Kidney (tissue), 14 donors: ENCODE data around the gene RAD18. TPM values are rescaled to one million over a fixed set of nuclear protein-coding genes. Genes with fewer than 3 reads are reported as not detected.

Experiments
- DNase-seq, 5 donors: peaks; one replicate each; pipeline ENCODE4 v3.0.0-alpha.2; 2013 to 2020
- FAIRE-seq: peaks from 2 replicates; lab custom pipeline; 2012; peaks lifted over from hg19 to GRCh38; lab: Jason Lieb, UNC
- H3K27ac ChIP-seq, 2 donors: one replicate each; pipeline ENCODE4 v1.7.0; 2013; ENCODE audit warnings: low read depth in 2 of 2, low read length in 2 of 2, inconsistent platforms in 1 of 2
- H3K27me3 ChIP-seq: one replicate; pipeline ENCODE4 v1.7.1; 2013; ENCODE audit warnings: low read length, inconsistent platforms; ENCODE audit not compliant: control insufficient read depth, insufficient read depth
- H3K36me3 ChIP-seq, 3 donors: one replicate each; pipeline versions ENCODE4 v1.7.0 to v1.7.1; 2013; ENCODE audit warnings: low read length in 3 of 3, control low read depth in 1 of 3, inconsistent platforms in 1 of 3; ENCODE audit not compliant: insufficient read depth in 3 of 3, control insufficient read depth in 2 of 3
- H3K4me1 ChIP-seq, 3 donors: one replicate each; pipeline versions ENCODE4 v1.7.0 to v1.7.1; 2013; ENCODE audit warnings: low read length in 3 of 3, inconsistent platforms in 1 of 3, low read depth in 1 of 3; ENCODE audit not compliant: control insufficient read depth in 2 of 3, insufficient read depth in 2 of 3
- H3K4me3 ChIP-seq, 3 donors: one replicate each; pipeline versions ENCODE4 v1.7.0 to v1.8.1; 2013; ENCODE audit warnings: low read length in 3 of 3, control low read depth in 1 of 3, inconsistent platforms in 1 of 3
- H3K9ac ChIP-seq, 3 donors: one replicate each; pipeline versions ENCODE4 v1.7.0 to v1.7.1; 2013; ENCODE audit warnings: low read length in 3 of 3, control low read depth in 1 of 3, inconsistent platforms in 1 of 3
- H3K9me3 ChIP-seq, 3 donors: one replicate each; pipeline versions ENCODE4 v1.7.0 to v1.7.1; 2013; ENCODE audit warnings: low read length in 3 of 3, control low read depth in 1 of 3, inconsistent platforms in 1 of 3; ENCODE audit not compliant: control insufficient read depth in 2 of 3, insufficient read depth in 1 of 3
- CTCF ChIP-seq: IDR thresholded peaks from 3 replicates; pipeline ENCODE4 v1.5.1; 2012; ENCODE audit warnings: mild to moderate bottlenecking, moderate library complexity, borderline replicate concordance; ENCODE audit not compliant: insufficient read depth; ENCODE audit errors: extremely low read depth
- intact Hi-C: fragments of 100-400 bp; cut with DNase I; formaldehyde crosslinking; loops from one replicate; pipeline ENCODE4 v1.11.1; 2022
- polyA plus RNA-seq: library from polyadenylated mRNA; stranded (reverse); fragments of 350-450 nt; fragmentation: Illumina TruSeq; extraction: RNeasy Lipid Tissue Mini Kit (QIAGEN cat#74804); gene quantifications from one replicate; pipeline ENCODE4 v1.2.3, GENCODE V29; 2014; ENCODE audit warnings: low read depth, low replicate concordance; ENCODE audit not compliant: insufficient read depth
- total RNA-seq: library from RNA; stranded (reverse); fragmentation: NEBNext Ultra II Directional; extraction: Animal tissue kit (Norgen Biotek cat#: 25700); gene quantifications from one replicate; pipeline ENCODE4 v1.2.1, GENCODE V29; 2021
- donor health status: control.
- donor health status: control.
- donor health status: control.
- donor health status: control.
- donor health status: control.
- donor health status: DM: yes; HTN: yes; CAD: no.
- donor health status: Normal renal cell carcinoma (clear cell type).

The RAD18 gene
- total and polyA plus RNA-seq, 2 donors from 2014 or later, result 3.1 to 8.0 TPM

- no peaks in the 10 kb centered on the region for H3K27me3 ChIP-seq
Measured at GRCh38 chr3:8847317-8847716, 116.0 kb downstream of the RAD18 start.

DNA sequence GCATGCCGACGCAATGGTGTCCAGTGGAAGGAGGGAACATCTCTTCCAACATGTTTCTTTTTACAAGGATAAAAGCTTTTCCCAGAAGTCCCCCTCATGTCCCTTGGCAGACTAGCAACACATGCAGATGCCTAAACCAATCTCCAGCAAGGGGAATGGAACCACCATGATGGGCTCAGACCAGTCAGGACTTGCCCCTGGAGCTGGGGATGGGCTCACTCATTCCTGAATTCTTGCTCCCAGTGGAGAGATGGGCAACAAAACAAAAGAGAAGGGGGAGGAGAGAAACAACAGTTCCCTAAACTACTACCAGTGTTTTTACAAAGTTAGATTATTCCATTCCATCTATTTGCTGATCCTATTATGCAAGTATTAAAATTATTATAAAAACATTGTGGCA is 117.1 kb downstream of the RAD18 start:
- TF ChIP-seq CTCF, result no peak
- Histone ChIP-seq H3K9me3 (no peaks in the 10 kb centered on the region), H3K4me1 (no peaks in the 10 kb centered on the region), H3K4me3 (no peak overlapping the region), H3K27me3 (no peaks in the 10 kb centered on the region), H3K27ac (no peak overlapping the region), H3K36me3 (no peaks in the 10 kb centered on the region), H3K9ac (no peak overlapping the region)
- FAIRE-seq (no peak), DNase-seq (no peak)
- intact Hi-C loops, result no loop called here

More at GRCh38 chr3:8847317-8847716, 116.0 kb downstream of the RAD18 start:
- H3K9me3 ChIP-seq, result no peaks in the 10 kb centered on the region
- H3K4me1 ChIP-seq, result no peaks in the 10 kb centered on the region
- DNase-seq, result no peak
- no peak overlapping the region for H3K4me3 ChIP-seq
- no peak overlapping the region for H3K27ac ChIP-seq
- no peak overlapping the region for H3K9ac ChIP-seq
- no peak for TF ChIP-seq CTCF
- intact Hi-C loops, result no loop called here
- no peak for FAIRE-seq
- no peaks in the 10 kb centered on the region for H3K36me3 ChIP-seq

GRCh38 chr3:8845641-8846040 is 117.6 kb downstream of the RAD18 start:
- Histone ChIP-seq H3K27me3 (no peaks in the 10 kb centered on the region), H3K9me3 (no peaks in the 10 kb centered on the region), H3K4me1 (no peaks in the 10 kb centered on the region), H3K4me3 (no peak overlapping the region), H3K9ac (no peak overlapping the region), H3K27ac (no peak overlapping the region), H3K36me3 (no peaks in the 10 kb centered on the region)
- intact Hi-C loops, result no loop called here
- TF ChIP-seq CTCF, result no peak
- DNase-seq (no peak), FAIRE-seq (no peak)

- H3K4me1 ChIP-seq, result no peaks in the 10 kb centered on the region
- no peak for FAIRE-seq
- H3K36me3 ChIP-seq, result no peaks in the 10 kb centered on the region
- no peaks in the 10 kb centered on the region for H3K9me3 ChIP-seq
- H3K9ac ChIP-seq, result no peak overlapping the region
- DNase-seq, result no peak
- TF ChIP-seq CTCF, result no peak
- intact Hi-C loops, result no loop called here
- H3K27ac ChIP-seq, result no peak overlapping the region
- no peaks in the 10 kb centered on the region for H3K27me3 ChIP-seq
- no peak overlapping the region for H3K4me3 ChIP-seq
Measured at GRCh38 chr3:8843347-8843746, 119.9 kb downstream of the RAD18 start.
